Liver (tissue), 9 donors: Measurements from ENCODE around the gene ZNF487. TPM values are rescaled to one million over a fixed set of nuclear protein-coding genes. Genes with fewer than 3 reads are reported as not detected.
"Not testable (repeated sequence)": the region's sequence is repeated elsewhere in the genome, so short reads cannot be mapped to it uniquely, and the experiment has no call there.

Source experiments
- DNase-seq: peaks from one replicate; pipeline ENCODE4 v3.0.0-alpha.2; 2017; ENCODE audit warnings: low spot score
- H3K27ac ChIP-seq, 2 donors: one replicate each; pipeline ENCODE4 v1.7.0; 2013; ENCODE audit warnings: inconsistent platforms in 2 of 2, low read length in 2 of 2, control low read depth in 1 of 2, low read depth in 1 of 2, mild to moderate bottlenecking in 1 of 2
- H3K27me3 ChIP-seq, 4 donors: one replicate each; pipeline versions ENCODE4 v1.6.1 to v1.7.0; 2013; ENCODE audit warnings: low read length in 3 of 4, inconsistent platforms in 1 of 4, mild to moderate bottlenecking in 1 of 4, moderate library complexity in 1 of 4; ENCODE audit not compliant: control insufficient read depth in 4 of 4, insufficient read depth in 4 of 4
- H3K36me3 ChIP-seq, 4 donors: one replicate each; pipeline versions ENCODE4 v1.6.1 to v1.7.0; 2013; ENCODE audit warnings: low read length in 3 of 4, mild to moderate bottlenecking in 3 of 4, low read depth in 1 of 4, moderate library complexity in 1 of 4; ENCODE audit not compliant: control insufficient read depth in 4 of 4, insufficient read depth in 3 of 4
- H3K4me1 ChIP-seq, 4 donors: one replicate each; pipeline versions ENCODE4 v1.6.1 to v1.7.0; 2013; ENCODE audit warnings: low read length in 3 of 4, mild to moderate bottlenecking in 3 of 4, moderate library complexity in 1 of 4; ENCODE audit not compliant: control insufficient read depth in 4 of 4, insufficient read depth in 4 of 4
- H3K4me3 ChIP-seq, 3 donors: one replicate each; pipeline versions ENCODE4 v1.6.1 to v1.7.0; 2013; ENCODE audit warnings: low read length in 3 of 3, control low read depth in 1 of 3, low read depth in 1 of 3, mild to moderate bottlenecking in 1 of 3
- H3K9ac ChIP-seq, 2 donors: one replicate each; pipeline ENCODE4 v1.7.0; 2013; ENCODE audit warnings: low read length in 2 of 2, mild to moderate bottlenecking in 2 of 2, moderate library complexity in 2 of 2, control low read depth in 1 of 2, low read depth in 1 of 2
- H3K9me3 ChIP-seq, 4 donors: one replicate each; pipeline versions ENCODE4 v1.6.1 to v1.7.0; 2013; ENCODE audit warnings: low read length in 3 of 4; ENCODE audit not compliant: control insufficient read depth in 4 of 4
- EGR1 ChIP-seq, 2 donors: IDR thresholded peaks; 2 replicates each; pipeline ENCODE4 v1.6.1; 2016 to 2018; ENCODE audit warnings: antibody characterized with exemption in 2 of 2, low read depth in 2 of 2
- FOXA2 ChIP-seq: IDR thresholded peaks from 2 replicates; pipeline ENCODE4 v1.6.1; 2016; ENCODE audit warnings: antibody characterized with exemption
- GABPA ChIP-seq, 2 donors: IDR thresholded peaks in 1 of 2; conservative IDR thresholded peaks in 1 of 2; 2 replicates each; pipeline ENCODE4 v1.6.1; 2016; ENCODE audit warnings: antibody characterized with exemption in 2 of 2, mild to moderate bottlenecking in 1 of 2, moderate library complexity in 1 of 2
- HNF4A ChIP-seq, 2 donors: conservative IDR thresholded peaks; 2 replicates each; pipeline ENCODE4 v1.6.1; 2016; ENCODE audit warnings: antibody characterized with exemption in 2 of 2, mild to moderate bottlenecking in 2 of 2
- JUND ChIP-seq, 2 donors: IDR thresholded peaks; 2 replicates each; pipeline ENCODE4 v1.6.1; 2016; ENCODE audit warnings: antibody characterized with exemption in 2 of 2
- NR2F2 ChIP-seq: IDR thresholded peaks from 2 replicates; pipeline ENCODE4 v1.6.1; 2016; ENCODE audit warnings: antibody characterized with exemption
- REST ChIP-seq: IDR thresholded peaks from 2 replicates; pipeline ENCODE4 v1.6.1; 2016; ENCODE audit warnings: antibody characterized with exemption, mild to moderate bottlenecking
- RXRA ChIP-seq, 2 donors: IDR thresholded peaks; 2 replicates each; pipeline ENCODE4 v1.6.1; 2017 to 2018; ENCODE audit warnings: antibody characterized with exemption in 2 of 2, mild to moderate bottlenecking in 1 of 2
- SP1 ChIP-seq: IDR thresholded peaks from 2 replicates; pipeline ENCODE4 v1.6.1; 2018; ENCODE audit warnings: antibody characterized with exemption, mild to moderate bottlenecking
- YY1 ChIP-seq: IDR thresholded peaks from 2 replicates; pipeline ENCODE4 v1.6.1; 2016; ENCODE audit warnings: antibody characterized with exemption, mild to moderate bottlenecking
- WGBS: extraction: QIAGEN DNeasy Blood & Tissue Kit; methylation state at CpG from one replicate; pipeline ENCODE4 v1.1.7; 2013; 5-methylcytosine and 5-hydroxymethylcytosine counted together
- polyA plus RNA-seq, 2 donors: library from polyadenylated mRNA; stranded (reverse) in 1 of 2; unstranded in 1 of 2; fragments of 200-250 nt in 1 of 2; fragments of >200 nt in 1 of 2; fragmentation: Nextera tagmentation in 1 of 2; extraction: Ambion mirVana in 1 of 2; gene quantifications; one replicate each; pipeline versions ENCODE4 v1.2.1 to v1.2.3, GENCODE V29; 2013 to 2015
- total RNA-seq, 2 donors: library from RNA; depleted of rRNA; stranded (reverse); fragments of >200 nt; gene quantifications; one replicate each; pipeline ENCODE4 v1.2.3, GENCODE V29; 2014
- TF ChIP-seq, protein P1 (sequence below): IDR thresholded peaks from 2 replicates; pipeline ENCODE4 v1.6.1; 2016; ENCODE audit warnings: antibody characterized with exemption
- TF ChIP-seq, protein P2 (sequence below): IDR thresholded peaks from 2 replicates; pipeline ENCODE4 v1.6.1; 2016; ENCODE audit warnings: antibody characterized with exemption
- donor health status: healthy.
- donor health status: healthy.
- donor health status: healthy.
- donor health status: healthy.
- donor health status: healthy.

ZNF487 gene
- total and polyA plus RNA-seq, 4 donors, result 1.3 to 4.8 (median 1.9) TPM

- TF ChIP-seq REST (no peak), HNF4A (conservative IDR thresholded peaks at IDR 0.05) (no peak), FOXA2 (no peak), JUND (IDR thresholded peaks at IDR 0.05) (no peak), EGR1 (IDR thresholded peaks at IDR 0.05; ENCODE audit: low read depth in 2 of 2) (no peak), YY1 (no peak), SP1 (no peak), RXRA (IDR thresholded peaks at IDR 0.05) (no peak)
- TF ChIP-seq, protein P1, sequence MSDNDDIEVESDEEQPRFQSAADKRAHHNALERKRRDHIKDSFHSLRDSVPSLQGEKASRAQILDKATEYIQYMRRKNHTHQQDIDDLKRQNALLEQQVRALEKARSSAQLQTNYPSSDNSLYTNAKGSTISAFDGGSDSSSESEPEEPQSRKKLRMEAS, result no peak
Measured at GRCh38 chr10:43391496-43391895, 45.4 kb upstream of the ZNF487 start (continued).

DNA sequence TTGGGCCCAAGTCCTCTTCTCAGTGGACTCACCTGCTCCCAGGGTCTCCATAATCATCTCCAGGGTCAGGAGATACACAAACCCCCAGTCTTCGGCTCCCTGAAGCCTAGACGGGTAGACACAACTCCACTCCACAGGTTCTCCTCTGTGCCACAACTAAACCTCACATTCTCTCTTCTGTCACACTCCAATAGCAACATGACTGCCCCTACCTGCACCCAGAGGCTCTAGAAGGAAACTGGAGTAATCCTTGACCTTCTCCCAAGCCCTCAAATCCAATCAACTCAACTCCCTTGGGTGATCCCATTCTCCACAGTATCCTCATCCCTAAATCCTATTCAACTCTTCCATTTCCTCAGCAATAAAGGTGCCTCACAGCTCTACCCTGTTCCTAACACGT lies 44.2 kb upstream of the ZNF487 start:
- Histone ChIP-seq H3K4me3 (no peak overlapping the region), H3K9me3 (no peaks in the 10 kb centered on the region), H3K9ac (no peak overlapping the region), H3K36me3 (peaks cover 14 to 56% (median 54%) of the 10 kb centered on the region in 4 donors), H3K27me3 (no peaks in the 10 kb centered on the region), H3K27ac (no peak overlapping the region), H3K4me1 (peaks cover 0 to 40% (median 25%) of the 10 kb centered on the region in 4 donors)
- no peak for TF ChIP-seq YY1
- TF ChIP-seq NR2F2, result no peak
- TF ChIP-seq GABPA (IDR thresholded peaks at IDR 0.05 in 1 of 2, conservative IDR thresholded peaks at IDR 0.05 in 1 of 2), result no peak
- TF ChIP-seq HNF4A (conservative IDR thresholded peaks at IDR 0.05), result no peak
- TF ChIP-seq SP1, result no peak
- TF ChIP-seq, protein P1, result no peak
- no peak for TF ChIP-seq JUND (IDR thresholded peaks at IDR 0.05)
- TF ChIP-seq FOXA2, result no peak
- TF ChIP-seq RXRA (IDR thresholded peaks at IDR 0.05), result no peak
- TF ChIP-seq, protein P2, sequence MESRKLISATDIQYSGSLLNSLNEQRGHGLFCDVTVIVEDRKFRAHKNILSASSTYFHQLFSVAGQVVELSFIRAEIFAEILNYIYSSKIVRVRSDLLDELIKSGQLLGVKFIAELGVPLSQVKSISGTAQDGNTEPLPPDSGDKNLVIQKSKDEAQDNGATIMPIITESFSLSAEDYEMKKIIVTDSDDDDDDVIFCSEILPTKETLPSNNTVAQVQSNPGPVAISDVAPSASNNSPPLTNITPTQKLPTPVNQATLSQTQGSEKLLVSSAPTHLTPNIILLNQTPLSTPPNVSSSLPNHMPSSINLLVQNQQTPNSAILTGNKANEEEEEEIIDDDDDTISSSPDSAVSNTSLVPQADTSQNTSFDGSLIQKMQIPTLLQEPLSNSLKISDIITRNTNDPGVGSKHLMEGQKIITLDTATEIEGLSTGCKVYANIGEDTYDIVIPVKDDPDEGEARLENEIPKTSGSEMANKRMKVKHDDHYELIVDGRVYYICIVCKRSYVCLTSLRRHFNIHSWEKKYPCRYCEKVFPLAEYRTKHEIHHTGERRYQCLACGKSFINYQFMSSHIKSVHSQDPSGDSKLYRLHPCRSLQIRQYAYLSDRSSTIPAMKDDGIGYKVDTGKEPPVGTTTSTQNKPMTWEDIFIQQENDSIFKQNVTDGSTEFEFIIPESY, result no peak
- TF ChIP-seq EGR1 (IDR thresholded peaks at IDR 0.05; ENCODE audit: low read depth in 2 of 2), result no peak
- WGBS, result 89% methylated on average over 3 of the region's 3 CpGs
- DNase-seq, result no peak

GRCh38 chr10:43393186-43393585 lies 43.7 kb upstream of the ZNF487 start:
- peaks cover 0 to 43% (median 28%) of the 10 kb centered on the region in 4 donors for H3K4me1 ChIP-seq
- not testable (repeated sequence) for H3K27ac ChIP-seq, H3K9me3 ChIP-seq, H3K9ac ChIP-seq, H3K27me3 ChIP-seq, H3K4me3 ChIP-seq, DNase-seq
- H3K36me3 ChIP-seq, result peaks cover 14 to 52% (median 50%) of the 10 kb centered on the region in 4 donors
- WGBS, result 94% methylated on average over 11 of the region's 11 CpGs
